T-helper 9 cell (primary cell): Measurements from ENCODE around the gene HNRNPH2.

Experiments
- DNase-seq: peaks from one replicate; pipeline ENCODE4 v3.0.0-alpha.2; 2020

HNRNPH2 gene

GRCh38 chrX:101397779-101398178 lies 10.2 kb upstream of the HNRNPH2 start:
- DNase-seq, result no peak

GRCh38 chrX:101398694-101399093 lies 9.3 kb upstream of the HNRNPH2 start:
- DNase-seq, result no peak

DNA sequence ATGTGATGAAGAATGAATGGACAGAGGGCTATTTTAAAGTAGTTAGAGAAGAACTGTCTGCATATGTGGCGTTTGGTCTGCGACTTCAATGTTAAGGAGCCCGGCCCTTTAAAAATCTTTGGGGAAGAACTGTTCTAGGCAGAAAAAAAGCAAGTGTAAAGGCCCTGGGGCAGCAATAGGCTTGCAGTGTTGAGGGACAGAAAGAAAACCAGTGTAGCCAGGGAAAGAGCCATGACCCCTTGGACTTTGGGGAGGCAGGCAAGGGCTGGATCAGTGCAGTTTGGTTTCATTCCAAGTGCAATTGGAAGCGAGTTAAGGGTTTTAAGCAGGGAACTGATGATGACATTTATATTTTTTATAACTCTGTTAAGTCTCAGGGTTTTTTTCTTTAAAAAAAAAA lies 8.2 kb upstream of the HNRNPH2 start:
- no peak for DNase-seq

DNA sequence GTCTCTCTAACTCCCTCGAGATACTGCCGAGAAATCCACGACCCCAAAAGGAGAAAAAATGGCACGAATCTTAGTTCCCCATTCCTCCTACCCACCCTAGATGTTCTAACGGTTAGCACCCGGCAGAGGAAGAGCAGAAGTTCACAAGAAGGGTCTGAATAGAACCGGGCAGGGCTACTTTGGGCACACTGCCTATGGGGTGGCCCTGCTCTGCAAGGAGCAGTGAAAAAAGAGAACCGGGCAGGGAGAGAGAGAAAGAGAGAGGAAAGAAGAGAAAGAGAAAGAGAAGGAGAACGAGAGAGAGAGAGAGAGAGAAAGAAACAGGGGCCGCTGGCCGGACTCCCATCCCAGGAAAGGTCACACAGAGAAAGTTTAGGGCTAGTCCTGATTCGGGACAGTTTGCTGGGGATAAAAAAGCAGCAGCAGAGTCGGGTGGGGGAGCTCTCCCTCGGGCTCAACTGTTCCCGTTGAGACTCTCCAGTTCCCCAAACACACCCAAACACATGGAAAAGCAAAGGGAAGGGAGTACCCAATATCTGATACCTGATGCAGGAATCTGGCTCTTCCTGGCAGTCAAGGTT lies 765 bp upstream of the HNRNPH2 start:
- no peak for DNase-seq

GRCh38 chrX:101408532-101408841 lies 465 bp downstream of the HNRNPH2 start:
- DNase-seq, result no peak

GRCh38 chrX:101409043-101409442 lies 1.0 kb downstream of the HNRNPH2 start:
- no peak for DNase-seq

GRCh38 chrX:101410461-101410860 lies 2.4 kb downstream of the HNRNPH2 start:
- no peak for DNase-seq

DNA sequence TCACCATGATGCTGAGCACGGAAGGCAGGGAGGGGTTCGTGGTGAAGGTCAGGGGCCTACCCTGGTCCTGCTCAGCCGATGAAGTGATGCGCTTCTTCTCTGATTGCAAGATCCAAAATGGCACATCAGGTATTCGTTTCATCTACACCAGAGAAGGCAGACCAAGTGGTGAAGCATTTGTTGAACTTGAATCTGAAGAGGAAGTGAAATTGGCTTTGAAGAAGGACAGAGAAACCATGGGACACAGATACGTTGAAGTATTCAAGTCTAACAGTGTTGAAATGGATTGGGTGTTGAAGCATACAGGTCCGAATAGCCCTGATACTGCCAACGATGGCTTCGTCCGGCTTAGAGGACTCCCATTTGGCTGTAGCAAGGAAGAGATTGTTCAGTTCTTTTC lies 4.0 kb downstream of the HNRNPH2 start:
- DNase-seq, result no peak

DNA sequence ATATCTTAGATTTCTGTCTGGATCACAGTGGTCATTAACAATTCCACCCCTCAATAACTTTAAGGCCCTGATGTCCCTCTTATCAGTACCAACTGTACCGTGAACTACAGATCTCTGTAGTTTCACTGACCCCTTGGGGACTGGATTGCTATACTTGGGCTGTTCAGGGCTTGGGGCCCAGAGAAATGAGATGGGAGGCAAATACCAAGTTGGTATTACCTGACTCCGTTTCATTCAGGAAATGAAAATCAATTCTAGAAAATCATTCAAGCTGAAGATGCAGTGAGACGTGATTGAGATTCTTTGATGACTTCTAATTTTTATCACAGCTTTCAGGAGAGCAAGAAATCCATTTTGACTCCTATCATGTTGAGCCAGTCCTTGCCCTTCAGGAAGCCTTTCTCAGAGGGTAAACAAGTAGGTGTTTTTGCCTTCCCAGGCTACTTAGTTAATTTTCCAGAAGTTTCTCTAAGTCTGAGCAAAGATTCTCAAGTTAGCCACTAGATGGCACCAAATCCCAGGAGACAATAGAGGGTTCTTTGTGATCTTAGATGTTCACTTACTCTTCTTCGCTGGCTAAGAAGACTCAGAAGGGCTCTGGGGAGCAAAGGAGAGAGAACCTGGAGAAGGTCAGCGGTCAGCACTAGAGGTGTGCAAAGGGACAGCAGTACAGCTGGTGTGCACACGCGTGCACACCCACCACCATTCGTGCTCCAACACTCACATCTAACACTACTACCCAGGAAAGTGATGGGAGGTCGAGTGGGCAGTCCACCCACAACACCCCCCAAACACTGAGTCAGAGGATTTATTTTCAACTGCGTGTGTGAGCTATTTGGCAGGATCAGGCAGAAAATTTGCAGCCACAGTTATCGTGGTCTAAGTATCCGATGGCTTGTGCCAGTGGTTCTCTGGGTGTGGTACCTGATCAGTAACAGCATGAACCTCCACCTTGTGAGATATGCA lies 7.4 kb downstream of the HNRNPH2 start:
- no peak for DNase-seq

- DNase-seq, result no peak
Measured at GRCh38 chrX:101416691-101417090, 8.7 kb downstream of the HNRNPH2 start.

- DNase-seq, result no peak
Measured at GRCh38 chrX:101417190-101417589, 9.2 kb downstream of the HNRNPH2 start.

- DNase-seq, result peak; percentile 15
Measured at GRCh38 chrX:101417981-101418841, 10.2 kb downstream of the HNRNPH2 start.

DNA sequence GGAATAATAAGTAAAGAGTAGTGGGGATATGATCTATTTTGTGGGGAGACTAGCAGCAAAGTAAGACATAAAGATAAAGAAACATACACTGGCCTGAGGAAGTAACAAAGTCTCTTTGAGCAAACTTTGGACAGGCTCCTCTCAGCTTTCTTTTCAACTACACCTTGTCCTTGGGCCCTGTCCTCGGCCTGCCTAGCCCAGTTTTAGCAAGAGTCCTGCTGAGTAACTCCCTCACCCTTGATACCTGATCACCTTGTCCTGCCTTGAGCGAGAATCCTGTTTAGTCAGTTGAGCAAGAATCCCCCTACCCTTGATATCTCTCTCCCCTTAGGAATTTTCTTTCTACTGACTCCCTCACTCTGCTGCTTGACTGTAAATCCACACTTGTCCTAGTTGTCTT lies 11.5 kb downstream of the HNRNPH2 start:
- no peak for DNase-seq

DNA sequence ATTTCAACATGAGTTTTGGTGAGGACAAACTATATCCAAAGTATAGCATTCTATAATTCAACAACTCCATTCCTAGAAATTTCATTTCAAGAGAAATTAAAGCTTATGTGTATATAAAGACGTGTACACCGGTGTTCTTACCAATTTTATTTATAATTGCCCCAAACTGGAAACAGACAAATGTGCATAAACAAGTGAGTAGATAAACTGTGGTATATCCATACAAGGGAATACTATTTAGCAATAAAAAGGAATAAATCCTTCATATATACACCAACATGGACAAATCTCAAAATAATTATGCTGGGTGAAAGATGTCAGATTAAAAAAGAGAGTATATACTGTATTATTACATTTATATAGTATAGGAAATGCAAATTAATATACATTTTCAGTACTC lies 19.9 kb downstream of the HNRNPH2 start:
- no peak for DNase-seq

DNA sequence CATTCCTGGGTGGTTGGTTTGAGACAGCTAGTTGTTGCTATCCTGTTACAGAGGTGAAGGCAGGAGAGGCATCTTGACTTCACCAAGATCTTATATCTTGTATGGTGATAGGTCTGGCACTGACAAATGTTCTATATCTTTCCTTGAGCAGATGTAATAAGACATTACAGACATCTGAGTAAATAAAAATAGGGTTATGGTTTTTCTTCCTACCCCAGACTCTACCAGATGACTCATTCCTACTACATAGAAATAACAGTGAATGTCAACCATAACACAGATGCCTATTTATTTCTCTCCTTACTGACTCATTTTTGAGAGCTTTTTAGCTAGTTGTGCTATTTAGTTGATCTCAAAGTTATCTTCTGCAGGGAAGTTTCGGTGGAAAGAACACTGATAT lies 21.9 kb downstream of the HNRNPH2 start:
- no peak for DNase-seq

DNA sequence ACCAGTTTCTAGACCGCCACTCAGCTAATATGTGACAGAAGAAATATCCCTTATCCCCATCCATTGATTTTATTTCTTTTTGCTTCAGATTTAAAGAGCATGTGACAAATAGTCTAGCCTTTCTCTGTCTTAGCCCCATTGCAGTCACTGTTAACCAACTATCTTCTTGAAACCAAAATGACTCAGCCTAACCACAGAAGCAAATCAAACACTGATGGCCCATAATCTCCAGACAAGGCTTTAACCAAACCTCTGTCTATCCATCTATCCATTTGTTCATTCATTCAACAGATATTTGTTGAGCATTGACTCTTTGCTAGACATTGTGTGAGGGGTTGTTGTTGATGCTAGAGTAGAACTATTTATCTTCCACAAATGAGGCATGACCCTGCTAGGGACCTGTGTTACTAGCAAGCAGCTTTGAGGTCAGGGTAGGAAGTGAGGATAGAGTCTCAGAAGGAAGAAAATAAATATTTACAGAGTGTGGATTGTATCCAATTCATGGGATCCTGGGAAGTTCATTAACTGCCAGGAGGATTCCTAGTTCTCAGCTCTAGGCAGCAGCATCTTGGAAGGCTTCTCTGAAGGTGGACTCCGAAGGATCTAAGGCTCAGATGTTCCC lies 22.5 kb downstream of the HNRNPH2 start:
- DNase-seq, result no peak

DNA sequence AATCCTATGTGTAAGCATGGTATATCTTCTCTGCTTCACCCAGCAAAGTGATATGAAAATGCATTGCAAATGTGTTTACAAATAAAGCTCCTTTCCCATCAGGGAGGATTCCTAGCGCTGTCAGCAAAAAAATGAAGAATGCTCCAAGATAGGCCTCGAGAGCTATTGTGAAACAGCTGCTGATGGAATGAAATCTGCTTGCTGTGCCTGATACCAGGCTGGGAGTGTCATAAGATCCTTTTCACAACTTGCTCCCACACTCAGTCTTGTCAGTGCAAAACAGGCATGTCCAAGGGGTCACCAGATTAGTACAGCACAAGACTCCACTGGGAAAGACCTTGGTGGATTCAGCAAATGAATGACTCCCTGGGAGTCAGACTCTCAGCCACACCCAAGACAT lies 34.1 kb downstream of the HNRNPH2 start:
- no peak for DNase-seq

DNA sequence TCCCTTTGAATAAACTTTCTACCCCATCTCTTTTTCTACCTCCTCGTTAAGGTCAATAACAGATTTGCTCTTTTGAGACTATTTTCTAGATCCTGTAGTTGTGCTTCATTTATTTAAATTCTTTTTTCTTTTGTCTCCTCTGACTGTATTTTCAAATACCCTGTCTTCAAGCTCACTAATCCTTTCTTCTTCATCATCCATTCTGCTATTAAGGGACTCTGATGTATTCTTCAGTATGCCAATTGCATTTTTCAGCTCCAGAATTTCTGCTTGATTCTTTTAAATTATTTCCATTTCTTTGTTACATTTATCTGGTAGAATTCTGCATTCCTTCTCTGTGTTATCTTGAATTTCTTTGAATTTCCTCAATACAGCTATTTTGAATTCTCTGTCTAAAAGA lies 41.3 kb downstream of the HNRNPH2 start:
- no peak for DNase-seq

GRCh38 chrX:101450085-101450484 lies 42.1 kb downstream of the HNRNPH2 start:
- DNase-seq, result no peak

DNA sequence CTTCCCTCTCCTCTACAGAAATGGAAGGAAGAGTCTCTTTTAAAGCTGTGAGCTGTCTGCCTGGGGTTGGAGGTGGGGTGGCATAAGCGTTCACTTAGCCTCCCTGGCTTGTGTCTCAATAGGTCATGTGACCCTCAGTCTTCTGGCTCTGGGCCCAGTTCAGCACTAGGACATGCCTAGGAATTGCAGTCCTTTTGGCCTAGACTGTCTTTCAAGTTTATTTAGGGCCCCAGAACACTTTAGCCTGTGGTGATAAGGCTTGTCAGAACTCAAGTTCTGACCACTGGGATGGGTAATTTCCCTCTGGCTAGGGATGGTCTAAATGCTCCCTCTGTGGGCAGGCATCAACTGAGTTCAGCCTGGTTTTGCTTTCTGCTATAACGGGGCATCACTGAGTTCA lies 42.9 kb downstream of the HNRNPH2 start:
- no peak for DNase-seq

GRCh38 chrX:101452056-101452455 lies 44.0 kb downstream of the HNRNPH2 start:
- DNase-seq, result no peak

DNA sequence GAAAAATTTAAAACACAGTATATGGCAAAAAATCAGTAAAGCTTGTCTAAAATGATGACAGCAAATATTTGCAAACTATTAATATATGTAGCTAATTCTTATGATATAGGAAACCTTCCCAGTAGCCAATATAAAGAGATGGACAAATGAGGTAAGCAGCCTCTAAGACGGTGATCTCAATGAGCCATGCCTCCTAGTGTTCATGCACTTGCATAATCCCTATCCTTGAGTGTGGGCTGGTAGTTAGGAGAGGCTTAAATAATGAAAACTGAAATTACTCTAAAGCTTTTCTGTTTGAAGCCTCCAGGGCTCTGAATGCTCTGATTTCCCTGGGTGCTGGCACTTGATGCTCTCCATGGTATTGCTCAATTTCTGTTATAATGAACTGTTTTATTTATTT lies 52.6 kb downstream of the HNRNPH2 start:
- no peak for DNase-seq

DNA sequence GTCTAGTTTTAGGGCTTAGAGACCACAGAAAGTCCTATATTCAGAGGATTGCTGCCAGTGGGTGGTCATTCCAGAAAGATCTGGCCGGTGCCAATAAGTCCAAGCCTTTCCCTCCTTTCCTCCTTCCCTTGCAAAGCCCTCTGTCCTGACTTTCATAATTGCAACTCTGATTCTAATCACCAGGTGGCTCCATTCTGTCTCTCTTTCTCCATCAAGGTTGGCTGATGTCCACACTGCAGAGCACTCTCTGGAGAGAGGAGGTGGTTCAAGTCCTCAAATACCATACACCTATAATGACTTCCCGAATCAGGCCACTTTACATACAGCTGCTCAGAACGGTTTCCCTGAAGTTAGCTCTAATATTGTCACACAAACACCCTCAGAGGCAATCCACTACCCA lies 54.9 kb downstream of the HNRNPH2 start:
- no peak for DNase-seq
